ENCODE data around the gene HSF2BP. TPM values are rescaled to one million over a fixed set of nuclear protein-coding genes. Genes with fewer than 3 reads are reported as not detected.
"Not testable (repeated sequence)": the region's sequence is repeated elsewhere in the genome, so short reads cannot be mapped to it uniquely, and the experiment has no call there.

Gene HSF2BP
- total and polyA plus RNA-seq, 2 of the 8 experiments (the other 6 are each of a cell fraction or from before 2014, with no cell fraction given), result 0.51 to 0.93 TPM

DNA sequence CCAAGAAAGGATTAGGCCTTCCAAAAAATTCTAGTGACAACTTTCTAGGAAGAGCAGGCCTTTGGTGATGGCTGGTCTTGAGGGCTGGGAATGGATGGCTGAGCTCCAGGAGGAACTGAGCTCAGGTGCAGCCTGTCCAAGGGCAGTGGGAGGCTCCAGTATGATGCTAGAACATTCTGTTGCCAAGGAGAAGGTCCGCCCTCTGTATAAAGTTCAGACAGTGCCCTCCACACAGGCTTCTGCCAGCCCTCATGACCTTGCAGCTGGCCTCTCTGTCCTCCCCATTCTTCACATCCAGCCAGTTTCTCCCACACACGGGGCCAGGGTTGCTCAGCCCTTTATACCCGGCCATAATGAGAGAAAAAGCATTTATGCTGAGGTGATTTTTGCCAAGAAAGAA lies 146.3 kb downstream of the HSF2BP start:
- H2BK15ac ChIP-seq (ENCODE audit: low read length); H3K9me3 ChIP-seq (ENCODE audit: insufficient read depth in 2 of 2, low read depth in 1 of 2, low read length in 1 of 2); H4K91ac ChIP-seq (replicated peaks; ENCODE audit: insufficient read length, low read length); FAIRE-seq; H3K23me2 ChIP-seq (ENCODE audit: low read depth, low read length); POLR2A ChIA-PET (ENCODE audit: partially characterized antibody); H2BK20ac ChIP-seq (ENCODE audit: low read length); H3K18ac ChIP-seq (ENCODE audit: extremely low read depth, low read length); H3K9ac ChIP-seq (replicated peaks in 1 of 4; ENCODE audit: extremely low read depth in 1 of 4, low read depth in 3 of 4, low read length in 3 of 4); H3K23ac ChIP-seq (ENCODE audit: insufficient read length); H2AK5ac ChIP-seq (ENCODE audit: low read depth, low read length); H4K20me1 ChIP-seq (replicated peaks in 1 of 2; ENCODE audit: control insufficient read depth in 1 of 2, insufficient read depth in 2 of 2, low read length in 2 of 2); H3K36me3 ChIP-seq (ENCODE audit: control insufficient read depth in 2 of 4, insufficient read depth in 4 of 4, low read length in 3 of 4); H2BK12ac ChIP-seq (ENCODE audit: low read depth, low read length); H2BK5ac ChIP-seq (ENCODE audit: low read depth, low read length); H3K79me1 ChIP-seq (ENCODE audit: low read depth, low read length); H3K4me2 ChIP-seq (ENCODE audit: insufficient read depth in 1 of 2, low read depth in 2 of 2, low read length in 2 of 2); H2BK120ac ChIP-seq (replicated peaks; ENCODE audit: low read depth, low read length); H2AFZ ChIP-seq (ENCODE audit: low read length); DNase-seq (ENCODE audit: low read depth in 1 of 2, low spot score in 2 of 2); H3K14ac ChIP-seq (ENCODE audit: insufficient read length); H3K4me3 ChIP-seq (ENCODE audit: extremely low read depth in 1 of 4, insufficient read depth in 2 of 4, low read depth in 3 of 4, low read length in 4 of 4); H3K56ac ChIP-seq (replicated peaks; ENCODE audit: insufficient read length, low read depth, low read length); H3K79me2 ChIP-seq (ENCODE audit: control insufficient read depth in 1 of 2, insufficient read depth in 2 of 2, low read length in 2 of 2); H3K4me1 ChIP-seq (replicated peaks in 1 of 4; ENCODE audit: control insufficient read depth in 3 of 4, insufficient read depth in 4 of 4, low read length in 3 of 4); H3K4ac ChIP-seq (replicated peaks; ENCODE audit: insufficient read length, low read depth, low read length); CTCF ChIA-PET (ENCODE audit: partially characterized antibody); H4K5ac ChIP-seq (ENCODE audit: insufficient read length, low read depth, low read length); H4K8ac ChIP-seq (ENCODE audit: extremely low read depth, insufficient read depth, low read length); H3K27ac ChIP-seq (ENCODE audit: low read depth, low read length); H3K27me3 ChIP-seq (replicated peaks in 1 of 4; ENCODE audit: control insufficient read depth in 3 of 4, extremely low read depth in 1 of 4, insufficient read depth in 3 of 4, low read length in 3 of 4): not testable (repeated sequence)
- no CpG with 5 or more reads among the region's 3 CpGs for WGBS, 2 experiments (ENCODE audit: extremely low coverage in 1 of 2, insufficient coverage in 1 of 2, insufficient read length in 1 of 2, insufficient replicate concordance in 2 of 2, low coverage in 1 of 2, low lambda C conversion rate in 2 of 2, missing lambda C conversion rate in 1 of 2)

GRCh38 chr21:43511209-43511608 lies 148.1 kb downstream of the HSF2BP start:
- H2BK20ac ChIP-seq (ENCODE audit: low read length); H3K9ac ChIP-seq (replicated peaks in 1 of 4; ENCODE audit: extremely low read depth in 1 of 4, low read depth in 3 of 4, low read length in 3 of 4); H3K4me2 ChIP-seq (ENCODE audit: insufficient read depth in 1 of 2, low read depth in 2 of 2, low read length in 2 of 2); H3K18ac ChIP-seq (ENCODE audit: extremely low read depth, low read length); FAIRE-seq; H3K79me1 ChIP-seq (ENCODE audit: low read depth, low read length); H3K4me3 ChIP-seq (ENCODE audit: extremely low read depth in 1 of 4, insufficient read depth in 2 of 4, low read depth in 3 of 4, low read length in 4 of 4); H3K23me2 ChIP-seq (ENCODE audit: low read depth, low read length); H3K36me3 ChIP-seq (ENCODE audit: control insufficient read depth in 2 of 4, insufficient read depth in 4 of 4, low read length in 3 of 4); H3K27ac ChIP-seq (ENCODE audit: low read depth, low read length); H4K20me1 ChIP-seq (replicated peaks in 1 of 2; ENCODE audit: control insufficient read depth in 1 of 2, insufficient read depth in 2 of 2, low read length in 2 of 2); H3K23ac ChIP-seq (ENCODE audit: insufficient read length); H2BK5ac ChIP-seq (ENCODE audit: low read depth, low read length); H3K4me1 ChIP-seq (replicated peaks in 1 of 4; ENCODE audit: control insufficient read depth in 3 of 4, insufficient read depth in 4 of 4, low read length in 3 of 4); H4K5ac ChIP-seq (ENCODE audit: insufficient read length, low read depth, low read length); H3K14ac ChIP-seq (ENCODE audit: insufficient read length); POLR2A ChIA-PET (ENCODE audit: partially characterized antibody); DNase-seq (ENCODE audit: low read depth in 1 of 2, low spot score in 2 of 2); H4K8ac ChIP-seq (ENCODE audit: extremely low read depth, insufficient read depth, low read length); H2BK120ac ChIP-seq (replicated peaks; ENCODE audit: low read depth, low read length); H2BK12ac ChIP-seq (ENCODE audit: low read depth, low read length); H2BK15ac ChIP-seq (ENCODE audit: low read length); H4K91ac ChIP-seq (replicated peaks; ENCODE audit: insufficient read length, low read length); H2AK5ac ChIP-seq (ENCODE audit: low read depth, low read length); H3K9me3 ChIP-seq (ENCODE audit: insufficient read depth in 2 of 2, low read depth in 1 of 2, low read length in 1 of 2); CTCF ChIA-PET (ENCODE audit: partially characterized antibody); H2AFZ ChIP-seq (ENCODE audit: low read length); H3K79me2 ChIP-seq (ENCODE audit: control insufficient read depth in 1 of 2, insufficient read depth in 2 of 2, low read length in 2 of 2); H3K56ac ChIP-seq (replicated peaks; ENCODE audit: insufficient read length, low read depth, low read length); H3K27me3 ChIP-seq (replicated peaks in 1 of 4; ENCODE audit: control insufficient read depth in 3 of 4, extremely low read depth in 1 of 4, insufficient read depth in 3 of 4, low read length in 3 of 4); H3K4ac ChIP-seq (replicated peaks; ENCODE audit: insufficient read length, low read depth, low read length): not testable (repeated sequence)
- no CpG with 5 or more reads among the region's 4 CpGs for WGBS, 2 experiments (ENCODE audit: extremely low coverage in 1 of 2, insufficient coverage in 1 of 2, insufficient read length in 1 of 2, insufficient replicate concordance in 2 of 2, low coverage in 1 of 2, low lambda C conversion rate in 2 of 2, missing lambda C conversion rate in 1 of 2)
